Parathyroid adenoma (tissue), 2 donors: ENCODE results near the gene ELK3.

ENCODE experiments used
- H2AFZ ChIP-seq: fragments of 300-600 bp; sonication (generic); one replicate; pipeline ENCODE4 v1.7.0; 2017; ENCODE audit warnings: antibody characterized with exemption, mild to moderate bottlenecking
- H3K27ac ChIP-seq: fragments of 300-600 bp; sonication (generic); one replicate; pipeline ENCODE4 v1.7.0; 2017
- H3K27me3 ChIP-seq: fragments of 300-600 bp; sonication (generic); one replicate; pipeline ENCODE4 v1.7.0; 2017; ENCODE audit warnings: low read length; ENCODE audit not compliant: control insufficient read depth, insufficient read depth
- H3K36me3 ChIP-seq: fragments of 300-600 bp; sonication (generic); one replicate; pipeline ENCODE4 v1.7.0; 2017; ENCODE audit warnings: low read length; ENCODE audit not compliant: control insufficient read depth, insufficient read depth
- H3K4me1 ChIP-seq: fragments of 300-600 bp; sonication (generic); one replicate; pipeline ENCODE4 v1.7.0; 2017; ENCODE audit warnings: control low read depth
- H3K4me2 ChIP-seq: fragments of 300-600 bp; sonication (generic); one replicate; pipeline ENCODE4 v1.7.0; 2017; ENCODE audit warnings: low read length
- H3K4me3 ChIP-seq: fragments of 300-600 bp; sonication (generic); one replicate; pipeline ENCODE4 v1.7.0; 2017; ENCODE audit warnings: low read depth, low read length
- H3K79me2 ChIP-seq: fragments of 300-600 bp; sonication (generic); one replicate; pipeline ENCODE4 v1.7.0; 2017; ENCODE audit warnings: control low read depth
- H3K9ac ChIP-seq: fragments of 300-600 bp; sonication (generic); one replicate; pipeline ENCODE4 v1.7.0; 2017; ENCODE audit warnings: mild to moderate bottlenecking
- H3K9me3 ChIP-seq: fragments of 300-600 bp; sonication (generic); one replicate; pipeline ENCODE4 v1.7.0; 2017; ENCODE audit warnings: low read length; ENCODE audit not compliant: control insufficient read depth
- CTCF ChIP-seq: fragments of 300-600 bp; sonication (generic); IDR thresholded peaks from one replicate; pipeline ENCODE4 v1.7.0; 2017; ENCODE audit warnings: antibody characterized with exemption, mild to moderate bottlenecking
- donor health status: primary hyperparathyroidism.

The ELK3 gene

GRCh38 chr12:96250119-96250685 is 56.0 kb downstream of the ELK3 start:
- H2AFZ ChIP-seq, result no peak overlapping the region
- no peak overlapping the region for H3K9ac ChIP-seq
- no peaks in the 10 kb centered on the region for H3K36me3 ChIP-seq
- TF ChIP-seq CTCF, result no peak
- no peaks in the 10 kb centered on the region for H3K9me3 ChIP-seq
- no peak overlapping the region for H3K27ac ChIP-seq
- H3K4me3 ChIP-seq, result no peak overlapping the region
- H3K79me2 ChIP-seq, result peaks cover 4% of the 10 kb centered on the region
- no peaks in the 10 kb centered on the region for H3K27me3 ChIP-seq
- peaks cover 3% of the 10 kb centered on the region for H3K4me1 ChIP-seq
- no peak overlapping the region for H3K4me2 ChIP-seq

GRCh38 chr12:96255077-96255476 is 60.9 kb downstream of the ELK3 start:
- Histone ChIP-seq H3K36me3 (no peaks in the 10 kb centered on the region), H3K9ac (no peak overlapping the region), H3K4me1 (peaks cover 3% of the 10 kb centered on the region), H2AFZ (no peak overlapping the region), H3K27ac (peak overlapping the region; percentile 53), H3K27me3 (no peaks in the 10 kb centered on the region), H3K9me3 (no peaks in the 10 kb centered on the region), H3K4me3 (no peak overlapping the region), H3K79me2 (peaks cover 4% of the 10 kb centered on the region), H3K4me2 (no peak overlapping the region)
- TF ChIP-seq CTCF, result no peak

GRCh38 chr12:96256672-96257361 is 62.6 kb downstream of the ELK3 start:
- Histone ChIP-seq H2AFZ (no peak overlapping the region), H3K4me2 (no peak overlapping the region), H3K4me1 (peaks cover 3% of the 10 kb centered on the region), H3K9ac (no peak overlapping the region), H3K27ac (no peak overlapping the region), H3K9me3 (no peaks in the 10 kb centered on the region), H3K27me3 (no peaks in the 10 kb centered on the region), H3K79me2 (peaks cover 4% of the 10 kb centered on the region), H3K4me3 (no peak overlapping the region), H3K36me3 (no peaks in the 10 kb centered on the region)
- no peak for TF ChIP-seq CTCF

GRCh38 chr12:96257550-96258103 is 63.5 kb downstream of the ELK3 start:
- H3K36me3 ChIP-seq, result no peaks in the 10 kb centered on the region

More at GRCh38 chr12:96257550-96258103, 63.5 kb downstream of the ELK3 start:
- Histone ChIP-seq H3K4me1 (peaks cover 3% of the 10 kb centered on the region), H3K4me3 (no peak overlapping the region), H3K27me3 (no peaks in the 10 kb centered on the region), H3K9me3 (no peaks in the 10 kb centered on the region), H3K79me2 (peaks cover 4% of the 10 kb centered on the region), H3K4me2 (no peak overlapping the region), H2AFZ (no peak overlapping the region), H3K27ac (peak overlapping the region; percentile 9), H3K9ac (no peak overlapping the region)
- TF ChIP-seq CTCF, result no peak
